Stimulated activated CD4-positive, alpha-beta T cell treated with anti-CD3 and anti-CD28 coated beads, Interleukin-15, amount 100 ng/mL, for 24 hours (primary cell): ENCODE measurements around the gene BLVRB.
"Not testable (repeated sequence)": the region's sequence is repeated elsewhere in the genome, so short reads cannot be mapped to it uniquely, and the experiment has no call there.

ENCODE experiments used
- DNase-seq: peaks from one replicate; pipeline ENCODE4 v3.0.0-alpha.2; 2020

The BLVRB gene

GRCh38 chr19:40446263-40446784 lies 19.2 kb downstream of the BLVRB start:
- no peak for DNase-seq

- DNase-seq = no peak
Measured at GRCh38 chr19:40445780-40446262, 19.7 kb downstream of the BLVRB start.

- no peak for DNase-seq
Measured at GRCh38 chr19:40444825-40445312, 20.7 kb downstream of the BLVRB start.

GRCh38 chr19:40444000-40444824 lies 21.3 kb downstream of the BLVRB start, which contains the start of gene SERTAD3:
Gene SERTAD3 (minus strand): TSS chr19:40444335. CDS start chr19:40442080, 2,255 bp downstream.
- peak; percentile 98 for DNase-seq

GRCh38 chr19:40443131-40443999 lies 22.2 kb downstream of the BLVRB start:
- peak; percentile 100 for DNase-seq

- DNase-seq = peak; percentile 27
Measured at GRCh38 chr19:40442328-40443130, 23.0 kb downstream of the BLVRB start.

GRCh38 chr19:40441719-40442253 lies 23.8 kb downstream of the BLVRB start:
- DNase-seq = no peak

GRCh38 chr19:40438284-40438683 lies 27.3 kb downstream of the BLVRB start:
- DNase-seq = no peak

- DNase-seq = peak; percentile 70
Measured at GRCh38 chr19:40433391-40434216, 31.9 kb downstream of the BLVRB start.

GRCh38 chr19:40432760-40433159 lies 32.8 kb downstream of the BLVRB start:
- DNase-seq = not testable (repeated sequence)

GRCh38 chr19:40431698-40432097 lies 33.8 kb downstream of the BLVRB start:
- DNase-seq = no peak

- DNase-seq = not testable (repeated sequence)
Measured at GRCh38 chr19:40430242-40430641, 35.3 kb downstream of the BLVRB start.

- DNase-seq = not testable (repeated sequence)
Measured at GRCh38 chr19:40428197-40428596, 37.3 kb downstream of the BLVRB start.

- peak; percentile 100 for DNase-seq
Measured at GRCh38 chr19:40425450-40426287, 39.9 kb downstream of the BLVRB start, which contains the start of gene SERTAD1. Gene SERTAD1 (minus strand): TSS chr19:40425992. CDS start chr19:40423546, 2,446 bp downstream.

- peak; percentile 32 for DNase-seq
Measured at GRCh38 chr19:40424637-40425449, 40.7 kb downstream of the BLVRB start.

- no peak for DNase-seq
Measured at GRCh38 chr19:40423938-40424337, 41.6 kb downstream of the BLVRB start.

- no peak for DNase-seq
Measured at GRCh38 chr19:40422748-40423566, 42.6 kb downstream of the BLVRB start.
